Neural progenitor cell (in vitro differentiated cells): Measurements from ENCODE around the gene SEMA6D.

Experiments used
- EZH2 ChIP-seq: fragments of 200-600 bp; sonication (generic); IDR thresholded peaks from 2 replicates; pipeline ENCODE4 v1.6.1; 2017; ENCODE audit warnings: antibody characterized with exemption, mild to moderate bottlenecking, moderate library complexity
- TF ChIP-seq, protein P1 (sequence below): fragments of 200-600 bp; sonication (generic); IDR thresholded peaks from 2 replicates; pipeline ENCODE4 v1.5.1; 2017; ENCODE audit warnings: antibody characterized with exemption, mild to moderate bottlenecking

DNA sequence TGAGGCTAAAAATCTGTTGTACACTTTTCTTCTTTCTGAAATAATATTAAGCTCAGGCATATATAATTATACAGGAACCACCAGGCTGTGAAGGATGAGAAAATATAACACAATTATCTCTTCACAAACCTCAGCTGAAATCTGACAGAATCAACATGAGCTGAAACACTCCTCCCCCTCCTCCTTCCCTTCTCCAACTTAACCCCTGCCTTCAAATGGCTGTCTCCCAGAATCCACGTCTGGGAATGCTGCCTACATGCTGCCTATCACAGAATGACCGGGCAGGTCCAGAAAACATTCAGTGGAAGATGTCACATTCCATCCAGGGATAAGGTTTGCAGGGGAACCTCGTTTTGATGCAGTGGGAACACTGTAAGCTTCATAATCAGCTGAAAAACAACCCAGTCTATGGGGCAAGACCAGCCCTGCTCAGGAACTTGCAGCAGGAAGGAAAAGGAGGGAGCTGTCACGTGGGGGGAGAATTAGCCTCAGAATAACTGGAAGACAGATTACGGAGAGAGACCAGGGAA lies 44.0 kb upstream of the SEMA6D start:
- TF ChIP-seq, protein P1, sequence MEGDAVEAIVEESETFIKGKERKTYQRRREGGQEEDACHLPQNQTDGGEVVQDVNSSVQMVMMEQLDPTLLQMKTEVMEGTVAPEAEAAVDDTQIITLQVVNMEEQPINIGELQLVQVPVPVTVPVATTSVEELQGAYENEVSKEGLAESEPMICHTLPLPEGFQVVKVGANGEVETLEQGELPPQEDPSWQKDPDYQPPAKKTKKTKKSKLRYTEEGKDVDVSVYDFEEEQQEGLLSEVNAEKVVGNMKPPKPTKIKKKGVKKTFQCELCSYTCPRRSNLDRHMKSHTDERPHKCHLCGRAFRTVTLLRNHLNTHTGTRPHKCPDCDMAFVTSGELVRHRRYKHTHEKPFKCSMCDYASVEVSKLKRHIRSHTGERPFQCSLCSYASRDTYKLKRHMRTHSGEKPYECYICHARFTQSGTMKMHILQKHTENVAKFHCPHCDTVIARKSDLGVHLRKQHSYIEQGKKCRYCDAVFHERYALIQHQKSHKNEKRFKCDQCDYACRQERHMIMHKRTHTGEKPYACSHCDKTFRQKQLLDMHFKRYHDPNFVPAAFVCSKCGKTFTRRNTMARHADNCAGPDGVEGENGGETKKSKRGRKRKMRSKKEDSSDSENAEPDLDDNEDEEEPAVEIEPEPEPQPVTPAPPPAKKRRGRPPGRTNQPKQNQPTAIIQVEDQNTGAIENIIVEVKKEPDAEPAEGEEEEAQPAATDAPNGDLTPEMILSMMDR = no peak
- TF ChIP-seq EZH2 = no peak
